ENCODE data around the gene DMRTA2.
"Not testable (repeated sequence)": the region's sequence is repeated elsewhere in the genome, so short reads cannot be mapped to it uniquely, and the experiment has no call there.

The DMRTA2 gene

DNA sequence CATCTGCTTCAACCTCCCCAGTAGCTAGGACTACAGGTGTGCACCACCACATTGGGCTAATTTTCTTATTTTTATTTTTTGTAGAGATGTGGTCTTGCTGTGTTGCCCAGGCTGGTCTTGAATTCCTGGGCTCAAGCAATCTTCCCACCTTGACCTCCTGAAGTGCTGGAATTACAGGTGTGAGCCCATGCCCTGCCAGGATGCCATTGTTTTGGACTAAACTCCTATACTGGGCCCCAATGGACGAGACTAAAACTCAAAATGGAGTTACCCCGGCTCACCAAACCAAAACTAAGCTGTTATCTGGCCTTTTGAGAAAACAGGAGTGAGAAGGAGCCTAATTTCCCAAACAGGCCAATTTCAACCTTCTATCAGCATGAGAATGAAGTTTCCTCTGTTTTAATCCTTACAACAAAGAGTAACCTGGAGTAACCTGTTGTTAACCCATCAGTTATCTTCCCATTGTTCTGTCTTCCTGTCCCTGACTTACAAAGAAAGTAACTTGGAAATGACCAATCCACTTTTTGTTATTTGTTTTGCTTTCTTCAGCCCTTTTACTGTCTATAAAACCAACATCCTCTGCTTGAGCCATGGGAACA is 29.6 kb downstream of the DMRTA2 start:
- DNase-seq (ENCODE audit: low read depth in 2 of 2, low spot score in 1 of 2), result no peak

DNA sequence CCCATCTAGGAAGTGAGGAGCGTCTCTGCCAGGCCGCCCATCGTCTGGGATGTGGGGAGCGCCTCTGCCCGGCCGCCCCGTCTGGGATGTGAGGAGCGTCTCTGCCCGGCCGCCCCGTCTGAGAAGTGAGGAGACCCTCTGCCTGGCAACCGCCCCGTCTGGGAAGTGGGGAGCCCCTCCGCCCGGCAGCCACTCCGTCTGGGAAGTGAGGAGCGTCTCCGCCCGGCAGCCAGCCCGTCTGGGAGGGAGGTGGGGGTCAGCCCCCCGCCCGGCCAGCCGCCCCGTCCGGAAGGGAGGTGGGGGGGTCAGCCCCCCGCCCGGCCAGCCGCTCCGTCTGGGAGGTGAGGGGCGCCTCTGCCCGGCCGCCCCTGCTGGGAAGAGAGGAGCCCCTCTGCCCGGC is 41.7 kb downstream of the DMRTA2 start:
- DNase-seq (ENCODE audit: low read depth in 2 of 2, low spot score in 1 of 2), result not testable (repeated sequence)

DNA sequence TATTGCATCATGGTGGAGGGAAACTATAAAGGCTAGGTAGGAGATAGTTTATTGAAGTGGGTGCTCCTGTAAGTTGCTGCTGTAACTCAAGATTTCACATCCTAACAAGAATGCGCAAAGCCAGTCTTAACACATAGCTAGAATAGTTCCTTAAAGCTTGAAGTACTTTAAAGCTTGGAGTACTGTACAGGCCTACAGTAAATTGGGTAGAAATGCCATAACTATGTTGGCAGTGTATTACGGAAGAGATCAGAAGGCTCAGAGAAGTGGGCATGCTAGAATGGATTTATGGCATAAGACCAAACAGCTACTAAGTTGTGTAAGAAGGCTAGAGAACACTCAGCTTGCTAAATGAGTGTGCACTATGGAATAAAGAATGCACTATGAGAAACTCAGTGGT is 44.5 kb downstream of the DMRTA2 start:
- DNase-seq (ENCODE audit: low read depth in 2 of 2, low spot score in 1 of 2), result no peak

DNA sequence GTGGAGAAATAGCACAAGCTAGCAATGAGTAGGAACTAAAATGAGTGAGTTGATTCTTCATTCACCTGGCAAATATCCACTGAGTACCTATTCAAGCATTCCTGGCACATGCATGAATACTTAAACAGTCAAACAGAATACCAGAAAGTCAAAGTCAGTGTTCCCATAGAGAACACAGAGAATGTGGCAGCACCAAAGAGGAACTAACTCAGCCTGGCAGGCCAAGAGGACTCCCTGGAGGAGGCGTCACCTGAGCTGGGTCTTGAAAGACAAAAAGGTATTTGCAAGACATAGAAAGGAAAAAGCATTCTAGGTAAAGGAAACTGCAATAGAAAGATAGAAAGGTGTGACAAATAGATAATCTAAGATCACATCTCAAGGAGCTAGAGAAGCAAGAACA is 49.7 kb downstream of the DMRTA2 start:
- DNase-seq (ENCODE audit: low read depth in 2 of 2, low spot score in 1 of 2), result no peak

DNA sequence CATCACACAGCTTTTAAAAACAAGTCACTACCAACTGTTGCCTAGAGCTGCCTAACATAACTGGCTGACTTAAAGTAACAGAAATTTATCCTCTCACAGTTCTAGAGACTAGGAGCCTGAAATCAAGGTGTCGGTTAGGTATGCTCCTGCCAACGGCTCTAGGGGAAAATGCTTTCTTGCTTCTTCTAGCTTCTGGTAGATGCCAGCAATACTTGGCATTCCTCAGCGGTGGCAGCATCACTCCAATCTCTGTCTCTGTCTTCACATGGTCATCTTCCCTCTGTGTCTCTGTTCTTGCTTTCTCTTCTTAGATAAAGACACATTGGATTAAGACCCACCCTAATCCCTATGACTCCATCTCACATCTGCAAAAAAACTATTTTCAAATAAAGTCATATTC is 51.5 kb downstream of the DMRTA2 start:
- no peak for DNase-seq (ENCODE audit: low read depth in 2 of 2, low spot score in 1 of 2)

DNA sequence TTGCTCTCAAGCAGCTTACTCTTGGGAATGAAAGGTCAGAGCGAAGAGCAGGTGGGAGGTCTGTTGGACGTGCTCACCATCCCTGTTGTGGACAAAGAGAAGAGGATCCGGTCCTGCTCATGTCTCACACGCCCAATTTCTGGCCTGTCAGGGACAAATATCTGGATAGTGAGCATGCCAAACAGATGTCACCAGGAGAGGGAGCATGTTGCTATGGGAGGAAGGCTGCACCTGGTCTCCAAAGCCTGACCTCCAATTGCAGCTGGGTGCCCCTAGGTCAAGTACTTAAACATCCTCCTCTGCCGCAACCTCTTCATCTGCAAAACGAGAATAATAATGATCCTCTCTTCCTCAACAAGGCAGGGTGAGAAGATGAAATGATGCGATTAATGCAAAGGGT is 53.4 kb downstream of the DMRTA2 start:
- no peak for DNase-seq (ENCODE audit: low read depth in 2 of 2, low spot score in 1 of 2)

DNA sequence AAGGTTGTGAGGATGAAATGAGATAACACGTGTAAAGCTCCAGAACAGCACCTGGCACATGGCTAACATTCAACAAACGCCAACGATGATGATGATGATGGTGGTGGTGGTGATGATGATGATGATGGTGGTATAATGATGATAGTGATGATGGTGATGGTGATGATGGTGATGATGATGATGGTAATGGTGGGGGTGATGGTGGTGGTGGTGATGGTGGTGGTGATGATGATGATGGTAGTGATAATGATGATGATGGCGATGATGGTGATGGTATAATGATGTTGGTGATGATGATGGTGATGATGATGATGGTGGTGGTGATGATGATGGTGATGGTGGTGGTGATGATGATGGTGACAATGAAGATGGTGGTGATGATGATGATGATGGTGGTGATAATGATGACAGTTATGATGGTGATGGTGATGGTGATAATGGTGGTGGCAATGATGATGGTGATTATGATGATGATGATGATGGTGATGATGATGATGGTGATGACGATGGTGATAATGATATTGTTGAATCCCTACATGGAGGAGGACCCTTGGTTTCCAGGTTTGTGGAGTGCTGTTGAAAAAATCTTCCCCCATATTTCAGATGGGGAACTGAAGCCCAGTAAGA is 54.1 kb downstream of the DMRTA2 start:
- no peak for DNase-seq (ENCODE audit: low read depth in 2 of 2, low spot score in 1 of 2)

DNA sequence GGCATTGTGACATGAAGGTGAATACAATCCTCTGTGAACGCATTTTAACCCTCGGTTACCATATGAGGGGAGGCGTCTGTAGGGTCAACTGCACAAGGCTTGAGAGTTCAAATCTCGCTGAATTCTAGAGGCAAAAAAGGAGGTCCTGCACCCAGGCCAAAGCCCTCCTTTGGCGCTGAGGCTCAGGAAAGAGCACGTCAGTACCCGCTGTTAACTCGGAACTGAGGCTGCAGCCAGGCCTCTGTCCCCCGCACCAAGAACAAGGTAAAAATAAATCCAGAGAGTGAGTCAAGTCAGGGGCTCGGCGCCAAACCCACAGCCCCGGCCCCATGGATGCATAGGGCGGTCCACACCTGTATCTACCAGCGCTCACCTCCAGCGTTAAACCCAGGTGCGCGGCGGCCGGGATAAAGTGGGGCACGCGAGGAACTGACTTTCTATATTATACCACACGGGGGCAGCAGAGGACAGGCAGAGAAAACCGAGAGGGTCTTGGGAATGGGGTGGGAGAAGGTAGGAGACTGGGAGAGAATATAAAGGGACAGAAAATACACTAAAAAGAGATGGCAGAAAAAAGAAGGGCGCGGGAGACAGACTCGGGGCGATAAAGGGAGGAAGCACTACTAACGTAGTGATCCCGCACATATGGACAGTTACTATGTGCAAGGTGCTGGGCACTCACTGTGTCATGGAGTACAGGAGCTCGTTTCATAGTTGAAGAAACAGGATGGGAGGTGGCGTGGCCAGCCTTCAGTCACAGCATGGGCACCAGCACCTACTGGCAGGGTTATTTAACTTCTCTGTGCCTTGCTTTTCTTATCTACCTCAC is 54.9 kb downstream of the DMRTA2 start:
- no peak for DNase-seq (ENCODE audit: low read depth in 2 of 2, low spot score in 1 of 2)

Measured in stimulated activated CD8-positive, alpha-beta memory T cell treated with anti-CD3 and anti-CD28 coated beads, Interleukin-4, amount 100 ng/mL, for 4 hours (primary cell).